ENCODE data around the gene CA10.

CA10 gene

DNA sequence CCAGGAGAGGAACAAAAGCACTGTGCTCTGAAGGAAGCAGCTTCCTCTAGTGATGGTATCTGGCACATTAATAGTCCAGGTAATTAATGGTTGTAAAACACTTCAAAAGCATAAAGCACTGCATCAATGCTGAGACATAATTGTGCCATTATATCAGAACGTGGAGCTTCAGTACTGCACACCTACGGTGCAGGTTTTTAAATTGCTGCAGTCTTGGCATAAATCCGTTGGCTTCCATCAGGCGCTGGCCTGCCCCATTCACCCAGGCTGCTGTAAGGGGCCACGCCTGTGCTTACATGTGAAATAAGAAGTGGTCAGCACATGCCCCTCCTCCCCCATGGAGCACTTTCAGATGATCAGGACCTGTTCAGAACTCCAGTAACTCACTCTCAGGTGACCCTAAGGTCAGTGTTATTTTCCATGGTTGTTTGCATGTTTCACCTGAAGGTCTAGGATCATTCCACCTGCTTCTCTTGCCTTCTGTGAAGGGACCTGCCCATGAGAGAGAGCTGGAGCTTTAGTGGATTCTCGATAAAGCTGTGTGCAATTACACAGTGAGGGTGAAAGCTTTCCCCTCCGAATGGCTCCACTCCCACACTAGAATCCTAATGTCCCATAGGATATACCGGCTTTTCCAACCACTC, 345.3 kb downstream of the CA10 start:
- no peak for DNase-seq

DNA sequence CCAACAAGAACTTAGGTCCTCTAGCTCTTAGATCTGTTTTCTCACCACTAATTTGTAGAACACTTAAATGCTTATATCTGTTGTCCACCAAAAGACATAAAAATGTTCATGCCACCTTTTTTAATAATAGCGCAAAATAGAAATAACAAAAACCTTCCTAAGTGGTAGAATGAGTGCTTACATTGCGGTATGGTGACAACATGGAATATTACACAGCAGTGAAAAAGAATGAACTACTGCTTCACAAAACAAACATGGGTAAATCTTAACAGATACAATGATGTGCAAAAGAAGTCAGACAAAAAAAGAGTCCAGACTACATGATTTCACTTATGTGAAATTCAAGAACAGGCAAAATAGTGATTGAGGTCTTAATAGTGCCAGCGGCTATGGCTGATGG, 351.1 kb downstream of the CA10 start:
- DNase-seq, result no peak

DNA sequence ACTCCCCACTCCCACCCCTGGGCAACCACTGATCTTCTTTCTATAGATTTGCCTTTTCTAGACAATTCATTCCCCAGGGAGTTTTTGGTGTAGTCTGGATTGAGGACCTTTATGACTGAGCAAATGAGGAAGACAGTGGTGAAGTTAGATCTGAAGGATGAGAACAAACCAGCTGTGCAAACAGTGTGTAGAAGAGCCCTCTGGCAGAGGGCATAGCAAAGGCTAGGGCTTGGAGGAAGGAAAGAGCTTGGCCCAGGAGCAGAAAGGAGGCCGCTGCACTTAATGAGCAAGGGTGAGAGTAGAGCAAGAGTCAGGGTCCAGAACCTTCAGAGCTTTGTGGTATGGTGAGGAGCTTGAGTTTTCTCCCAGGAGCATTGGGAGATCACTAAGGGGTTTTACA, 352.7 kb downstream of the CA10 start:
- peak; percentile 32 for DNase-seq

GRCh38 chr17:51805185-51805584, 353.3 kb downstream of the CA10 start:
- DNase-seq, result no peak

DNA sequence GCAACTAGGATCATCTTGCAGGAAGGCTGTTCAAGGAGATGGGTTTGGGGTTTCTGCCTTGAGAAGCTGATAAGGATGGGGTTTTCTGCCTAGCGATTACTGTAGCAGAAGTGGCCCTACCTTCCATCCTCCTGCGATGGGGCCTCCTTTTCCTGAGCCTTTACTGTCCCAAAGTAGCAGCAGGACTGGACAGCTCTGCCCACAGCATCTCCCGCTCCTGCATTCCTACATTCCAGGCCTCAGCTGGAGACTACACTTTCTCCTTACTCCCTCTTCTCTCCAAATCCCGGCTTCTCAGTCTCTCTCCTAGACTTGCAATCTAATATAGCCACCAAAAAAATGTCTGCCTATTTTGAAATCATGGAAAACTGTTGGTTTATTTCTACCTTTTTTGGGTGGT, 355.4 kb downstream of the CA10 start:
- no peak for DNase-seq

GRCh38 chr17:51802544-51802943, 356.0 kb downstream of the CA10 start:
- DNase-seq, result no peak

DNA sequence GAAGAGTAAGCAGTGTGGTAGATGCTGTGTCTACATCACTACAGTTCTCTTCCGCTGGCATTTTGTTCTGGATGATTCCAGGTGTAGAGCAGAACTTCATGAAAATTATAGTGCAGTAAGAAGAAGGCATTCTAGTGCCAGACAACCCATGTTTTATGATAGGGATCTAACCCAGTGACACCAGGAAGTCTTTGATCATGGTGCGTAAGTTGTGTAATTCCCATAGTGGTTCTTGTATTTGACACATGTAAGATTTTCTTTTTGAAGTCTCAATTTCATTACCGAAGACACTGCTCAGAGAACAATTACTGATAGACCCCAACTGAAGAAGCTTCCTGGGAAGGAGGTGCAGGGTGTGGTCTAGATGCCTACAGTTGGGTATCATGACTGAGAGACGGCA, 356.9 kb downstream of the CA10 start:
- no peak for DNase-seq

GRCh38 chr17:51799981-51800380, 358.5 kb downstream of the CA10 start:
- no peak for DNase-seq

- DNase-seq, result no peak
Measured at GRCh38 chr17:51799240-51799639, 359.3 kb downstream of the CA10 start.

- DNase-seq, result no peak
Measured at GRCh38 chr17:51797150-51797549, 361.4 kb downstream of the CA10 start.

DNA sequence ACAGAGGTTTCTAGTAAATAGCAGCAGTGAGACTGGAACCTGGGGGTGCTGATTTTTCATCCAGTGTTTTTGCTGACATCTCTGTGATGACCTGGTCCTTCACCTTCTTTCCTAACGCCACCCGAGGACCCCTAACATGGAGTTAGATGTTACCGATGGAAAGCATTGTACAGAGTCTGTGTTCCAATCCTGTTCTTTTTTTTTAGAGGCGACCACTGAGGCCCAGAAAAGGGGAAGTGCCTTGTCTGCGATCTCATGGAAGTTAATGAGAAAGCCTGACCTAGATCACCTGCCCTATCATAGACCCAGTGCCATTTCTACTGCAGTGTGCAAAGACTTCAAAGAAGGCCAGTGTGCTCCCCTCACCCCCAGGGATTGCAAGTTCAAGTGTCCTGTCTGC, 362.5 kb downstream of the CA10 start:
- DNase-seq, result no peak

DNA sequence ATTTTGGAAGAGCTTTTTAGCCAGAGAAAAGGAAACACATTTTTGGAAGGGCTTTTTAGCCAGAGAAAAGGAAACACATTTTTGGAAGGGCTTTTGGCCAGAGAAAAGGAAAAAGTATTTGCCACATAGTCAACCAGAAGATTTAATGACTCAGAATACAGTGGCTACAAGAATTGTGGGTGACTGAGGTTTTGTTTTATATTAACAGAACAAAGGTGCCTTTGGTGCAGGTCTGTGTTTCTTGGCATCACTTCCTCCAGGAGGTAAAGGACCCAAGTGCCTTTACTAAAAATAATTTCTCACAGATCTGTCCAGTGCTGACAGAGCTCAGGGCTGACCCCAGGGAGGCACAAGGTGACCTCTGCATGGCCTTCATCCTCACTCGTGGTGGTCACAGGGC, 363.1 kb downstream of the CA10 start:
- no peak for DNase-seq

DNA sequence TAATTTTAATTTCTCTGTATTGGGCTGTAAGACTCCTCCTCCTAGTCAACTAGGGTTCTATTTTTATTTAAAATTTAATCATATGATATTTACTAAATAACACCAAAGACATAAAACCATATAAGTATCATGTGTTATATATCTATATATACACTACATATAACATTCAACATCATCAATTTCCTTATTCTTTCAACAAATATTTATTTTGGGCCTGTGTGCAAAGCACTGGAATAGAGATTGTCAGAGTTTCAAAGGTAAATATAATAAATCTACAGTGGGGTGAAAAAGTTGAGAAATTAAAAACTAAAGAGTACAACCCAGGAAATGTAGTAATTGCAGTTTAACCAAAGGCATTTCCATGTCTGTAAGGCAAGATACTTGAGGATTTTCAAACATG, 364.0 kb downstream of the CA10 start:
- no peak for DNase-seq

DNA sequence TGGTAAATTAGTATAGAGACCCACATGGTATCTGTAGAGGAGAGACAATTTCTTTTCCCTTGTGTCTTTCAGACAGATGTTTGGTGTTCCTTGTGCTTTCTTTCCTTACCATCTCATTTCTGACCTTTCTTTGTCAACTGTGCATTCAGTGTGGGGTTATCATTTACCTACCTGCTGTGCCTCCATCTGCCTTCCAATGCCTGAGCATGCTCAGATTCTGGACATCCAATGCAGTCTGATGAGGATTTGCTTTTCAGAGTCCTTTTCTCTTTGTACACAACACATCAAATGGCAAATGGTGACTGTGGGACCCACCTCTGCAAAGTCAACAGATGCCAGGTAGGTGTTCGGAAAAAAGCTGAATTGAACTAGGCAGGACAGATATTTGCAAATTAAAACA, 364.8 kb downstream of the CA10 start:
- DNase-seq, result no peak

GRCh38 chr17:51778842-51779241, 379.7 kb downstream of the CA10 start:
- DNase-seq, result no peak

DNA sequence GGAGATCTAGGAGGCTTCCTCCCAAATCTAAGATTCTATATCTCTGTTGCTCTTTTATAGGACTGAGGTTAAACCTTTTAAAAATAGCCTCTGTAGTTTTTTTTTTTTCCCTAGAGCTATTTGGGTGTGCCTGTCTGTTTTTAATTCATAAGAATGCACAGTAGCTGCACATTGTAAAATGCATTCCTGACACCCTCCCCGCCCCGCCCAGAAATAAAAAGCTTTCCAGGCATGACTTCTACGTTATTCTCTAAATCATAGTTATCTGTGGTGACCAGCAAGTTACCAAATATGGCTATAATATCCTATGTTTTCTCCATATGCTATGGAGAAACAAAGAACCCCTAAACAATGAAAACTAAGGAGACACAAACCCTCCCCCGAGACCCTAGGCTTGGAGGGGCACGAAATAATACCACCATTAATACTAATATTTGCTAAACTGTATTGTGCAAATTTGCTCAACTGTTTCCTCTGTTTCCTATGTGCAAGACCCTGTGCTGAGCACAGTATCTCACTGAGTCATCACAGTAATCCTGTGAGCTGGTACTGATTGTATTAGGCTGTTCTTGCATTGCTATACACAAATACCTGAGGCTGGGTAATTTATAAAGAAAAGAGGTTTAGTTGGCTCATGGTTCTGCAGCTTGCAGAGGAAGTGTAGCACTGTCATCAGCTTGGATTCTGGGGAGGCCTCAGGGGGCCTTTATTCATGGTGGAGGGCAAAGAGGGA, 388.3 kb downstream of the CA10 start:
- DNase-seq, result no peak

DNA sequence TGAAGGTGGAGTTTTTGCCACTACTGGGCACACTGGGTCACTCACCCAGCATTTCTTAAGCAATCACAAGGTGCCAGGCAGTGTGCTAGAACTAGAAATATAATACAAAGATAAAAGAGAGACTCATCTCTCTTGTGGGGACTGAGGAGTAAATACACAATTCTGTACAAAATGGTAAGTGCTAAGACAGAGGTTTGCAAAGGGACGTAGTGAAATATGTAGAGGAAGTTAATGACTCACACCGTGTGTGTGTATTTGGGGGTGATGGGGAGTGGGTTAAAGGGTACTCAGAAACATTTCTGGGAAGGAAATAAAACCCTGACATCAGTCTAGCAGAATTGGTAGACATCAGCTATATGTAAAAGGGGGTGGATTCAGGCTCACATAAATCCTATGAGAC, 389.3 kb downstream of the CA10 start:
- DNase-seq, result no peak

- no peak for DNase-seq
Measured at GRCh38 chr17:51768706-51769105, 389.8 kb downstream of the CA10 start.

- DNase-seq, result no peak
Measured at GRCh38 chr17:51767287-51767686, 391.2 kb downstream of the CA10 start.

- no peak for DNase-seq
Measured at GRCh38 chr17:51765282-51766135, 393.0 kb downstream of the CA10 start.

DNA sequence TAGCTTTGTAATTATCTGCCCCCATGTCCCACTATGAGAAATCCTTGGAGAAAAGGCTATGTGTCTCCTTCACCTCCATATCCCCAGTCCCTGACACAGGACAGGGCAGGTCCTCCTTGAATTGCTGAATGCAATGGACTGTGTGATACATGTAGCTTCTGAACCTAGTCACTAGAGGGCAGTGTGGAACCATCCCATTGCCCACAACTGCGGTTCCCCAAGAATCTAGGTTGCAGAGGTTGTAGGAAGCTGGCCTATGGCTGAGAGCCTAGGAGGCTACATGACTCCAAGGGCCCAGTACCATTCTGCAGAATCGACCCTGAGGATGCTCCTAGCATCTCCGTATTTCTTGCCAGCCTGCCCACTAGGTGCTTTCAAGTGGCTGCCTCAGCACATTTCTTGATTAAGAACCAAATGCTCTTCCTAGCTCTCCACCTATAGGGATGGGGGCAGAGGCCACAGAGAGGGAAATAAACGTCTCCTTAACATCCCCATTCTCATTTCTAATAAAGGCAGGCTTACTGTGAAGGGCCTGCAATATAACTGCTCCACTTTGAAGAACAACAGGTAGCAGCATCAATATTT, 394.0 kb downstream of the CA10 start:
- peak; percentile 77 for DNase-seq

GRCh38 chr17:51763058-51763457, 395.5 kb downstream of the CA10 start:
- DNase-seq, result no peak

- DNase-seq, result no peak
Measured at GRCh38 chr17:51761105-51761504, 397.4 kb downstream of the CA10 start.

DNA sequence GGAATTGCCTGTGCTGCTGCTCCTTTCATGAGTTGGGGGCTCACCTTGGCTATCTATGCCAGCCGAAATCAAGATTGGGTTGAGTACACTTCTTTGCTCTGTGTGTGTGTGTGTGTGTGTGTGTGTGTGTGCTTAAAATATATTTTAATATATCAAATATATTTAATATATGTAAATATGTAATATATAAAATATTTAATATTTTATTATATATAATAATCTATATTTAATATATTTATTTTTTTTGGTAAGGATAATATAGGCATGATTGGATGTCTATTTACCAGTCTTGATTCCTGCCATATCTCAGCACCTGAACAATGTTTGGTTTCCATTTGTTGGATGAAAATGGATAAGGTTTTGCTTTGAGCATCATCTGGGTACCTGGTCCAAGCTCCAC, 399.3 kb downstream of the CA10 start:
- DNase-seq, result no peak

All from NCI-H1436 (cell line).